HepG2 (cell line): ENCODE data around the gene MPST. TPM values are rescaled to one million over a fixed set of nuclear protein-coding genes. Genes with fewer than 3 reads are reported as not detected.

Source experiments
- ATAC-seq: fragments of 200-7000 bp; cut with Tn5 transposase; 3 replicates; pipeline ENCODE4 v1.9.1; 2020; ENCODE audit warnings: mild to moderate bottlenecking, moderate library complexity
- BruUV-seq: library from RNA; stranded (reverse); fragments of 400-500 nt; replicated peaks from 2 replicates; lab custom pipeline; 2021; lab: Mats Ljungman, UMichigan
- CTCF ChIA-PET: fragments of 300-600 bp; formaldehyde crosslinking; extraction: SDS; loops from one replicate; lab custom pipeline; 2021; ENCODE audit warnings: low total read pairs, inconsistent platforms, low intra/inter-chr PET ratio; lab: Yijun Ruan, JAX
- POLR2A ChIA-PET: fragments of 350-600 bp; sonication (Branson Sonifier 250); formaldehyde crosslinking; loops from one replicate; lab custom pipeline; 2020; ENCODE audit warnings: antibody characterized with exemption, inconsistent platforms; lab: Yijun Ruan, JAX
- DNase-seq: peaks from one replicate; pipeline ENCODE4 v3.0.0-alpha.2; 2015; ENCODE audit warnings: low spot score
- FAIRE-seq: peaks from 3 replicates; lab custom pipeline; 2011; peaks lifted over from hg19 to GRCh38; lab: Jason Lieb, UNC
- H2AFZ ChIP-seq: one replicate; pipeline ENCODE4 v1.6.1; 2011; ENCODE audit warnings: low read length, inconsistent platforms
- H3K27ac ChIP-seq: fragments of 300-600 bp; 3 replicates; pipeline ENCODE4 v1.8.0; 2011; ENCODE audit warnings: mixed run types, mild to moderate bottlenecking, mixed read lengths, low read length, inconsistent platforms; ENCODE audit not compliant: insufficient read depth; ENCODE audit errors: extremely low read length
- H3K27me3 ChIP-seq, 2 experiments: fragments of 200-600 bp in 1 of 2; 2 replicates in 1 of 2; 3 replicates in 1 of 2; pipeline versions ENCODE4 v1.6.0 to v1.8.0; 2011; ENCODE audit warnings: low read length in 2 of 2, mild to moderate bottlenecking in 2 of 2, moderate library complexity in 2 of 2, inconsistent platforms in 1 of 2; ENCODE audit not compliant: insufficient read depth in 2 of 2, control insufficient read depth in 1 of 2
- H3K36me3 ChIP-seq, 2 experiments: fragments of 200-600 bp in 1 of 2; replicated peaks in 1 of 2; 2 replicates in 1 of 2; 3 replicates in 1 of 2; pipeline versions ENCODE4 v1.5.1 to v1.8.0; 2011; ENCODE audit warnings: low read length in 2 of 2, inconsistent platforms in 1 of 2; ENCODE audit not compliant: insufficient read depth in 2 of 2, control insufficient read depth in 1 of 2
- H3K4me1 ChIP-seq: 2 replicates; pipeline ENCODE4 v1.5.1; 2012; ENCODE audit warnings: low read length, inconsistent platforms; ENCODE audit not compliant: insufficient read depth
- H3K4me2 ChIP-seq: 2 replicates; pipeline ENCODE4 v1.6.0; 2011; ENCODE audit warnings: low read depth, low read length, inconsistent platforms
- H3K4me3 ChIP-seq, 3 experiments: fragments of 200-600 bp in 1 of 3; sonication (generic), shearing (Covaris generic) in 1 of 3; replicated peaks in 1 of 3; 2 replicates each; pipeline ENCODE4 v1.5.1; 2011 to 2016; ENCODE audit warnings: low read length in 3 of 3, inconsistent platforms in 2 of 3, low read depth in 2 of 3, mild to moderate bottlenecking in 2 of 3, control low read depth in 1 of 3, mixed read lengths in 1 of 3; ENCODE audit not compliant: insufficient read depth in 1 of 3
- H3K79me2 ChIP-seq: one replicate; pipeline ENCODE4 v1.6.1; 2011; ENCODE audit warnings: low read length, inconsistent platforms; ENCODE audit not compliant: insufficient read depth
- H3K9ac ChIP-seq: 2 replicates; pipeline ENCODE4 v1.6.0; 2011; ENCODE audit warnings: mild to moderate bottlenecking, low read depth, low read length, inconsistent platforms; ENCODE audit not compliant: insufficient read depth
- H3K9me3 ChIP-seq: 2 replicates; pipeline ENCODE4 v1.5.1; 2012; ENCODE audit warnings: mild to moderate bottlenecking, low read length
- H4K20me1 ChIP-seq: 2 replicates; pipeline ENCODE4 v1.6.0; 2011; ENCODE audit warnings: inconsistent platforms, mild to moderate bottlenecking, low read length, moderate library complexity; ENCODE audit not compliant: insufficient read depth
- ATRX ChIP-seq: sonication (generic); formaldehyde crosslinking; IDR thresholded peaks from 2 replicates; pipeline ENCODE4 v1.4.0; 2020; ENCODE audit warnings: missing genetic modification reagents, borderline replicate concordance
- FOXA3 ChIP-seq: IDR thresholded peaks from 2 replicates; pipeline ENCODE4 v1.6.1; 2016; ENCODE audit warnings: missing genetic modification reagents, missing compliant biosample characterization
- KDM5A ChIP-seq: fragments of 200-600 bp; sonication (generic); IDR thresholded peaks from 2 replicates; pipeline ENCODE4 v1.7.0; 2018; ENCODE audit warnings: antibody characterized with exemption, mild to moderate bottlenecking, low read length, borderline replicate concordance
- PHB2 ChIP-seq: fragments of 450-650 bp; IDR thresholded peaks from 2 replicates; pipeline ENCODE4 v1.6.1; 2018; ENCODE audit not compliant: partially characterized antibody
- PHF5A ChIP-seq: IDR thresholded peaks from one replicate; pipeline ENCODE4 v1.6.1; 2018; ENCODE audit warnings: low read depth, missing genetic modification reagents; ENCODE audit not compliant: unreplicated experiment
- SCMH1 ChIP-seq: sonication (generic); formaldehyde crosslinking; IDR thresholded peaks from 2 replicates; pipeline ENCODE4 v1.9.0; 2021; ENCODE audit warnings: missing genetic modification reagents, mild to moderate bottlenecking, borderline replicate concordance
- SP140L ChIP-seq: sonication (generic); formaldehyde crosslinking; IDR thresholded peaks from 2 replicates; pipeline ENCODE4 v1.4.0; 2020; ENCODE audit warnings: missing genetic modification reagents, borderline replicate concordance
- THAP11 ChIP-seq: IDR thresholded peaks from 2 replicates; pipeline ENCODE4 v1.6.1; 2016; ENCODE audit warnings: missing biosample characterization, missing genetic modification reagents
- ZNF253 ChIP-seq: sonication (generic); formaldehyde crosslinking; IDR thresholded peaks from 2 replicates; pipeline ENCODE4 v1.8.0; 2022; ENCODE audit warnings: mild to moderate bottlenecking, missing genetic modification reagents, borderline replicate concordance
- ZNF614 ChIP-seq: IDR thresholded peaks from 2 replicates; pipeline ENCODE4 v1.6.1; 2018; ENCODE audit warnings: missing biosample characterization, missing genetic modification reagents, inconsistent platforms, borderline replicate concordance
- ZXDC ChIP-seq: sonication (generic); formaldehyde crosslinking; IDR thresholded peaks from 2 replicates; pipeline ENCODE4 v1.5.0; 2020; ENCODE audit warnings: mild to moderate bottlenecking, missing genetic modification reagents
- WGBS: methylation state at CpG from one replicate; pipeline ENCODE4 v1.1.6; 2017; ENCODE audit warnings: low lambda C conversion rate; 5-methylcytosine and 5-hydroxymethylcytosine counted together
- in situ Hi-C: cut with HindIII; loops from 2 replicates; pipeline ENCODE4 v1.10.0; 2017; ENCODE audit warnings: low pct_unique_long_range_greater_than_20kb; ENCODE audit not compliant: extremely low pct_ligation_motif_present
- intact Hi-C: fragments of 100-400 bp; cut with micrococcal nuclease; formaldehyde crosslinking; loops from one replicate; pipeline ENCODE4 v1.10.0; 2022; ENCODE audit not compliant: unreplicated experiment
- polyA plus RNA-seq, 8 experiments: library from polyadenylated mRNA; depleted of rRNA in 3 of 8; stranded (reverse) in 7 of 8; unstranded in 1 of 8; fragments of >200 nt; fragmentation: Illumina TruSeq in 4 of 8; extraction: Trizol in 4 of 8; gene quantifications; 2 replicates each; pipeline versions ENCODE4 v1.2.1 to v1.2.3, GENCODE V29; 2011 to 2016; ENCODE audit warnings: low read depth in 4 of 8, missing spikeins in 1 of 8, mixed read lengths in 1 of 8; ENCODE audit not compliant: insufficient read depth in 1 of 8
- total RNA-seq, 5 experiments: library from RNA; depleted of rRNA; stranded (reverse); fragments of >200 nt; fragmentation: Illumina TruSeq; extraction: Trizol; gene quantifications; 2 replicates each; pipeline ENCODE4 v1.2.3, GENCODE V29; 2016; ENCODE audit warnings: low read depth in 1 of 5

Gene MPST
- total and polyA plus RNA-seq, 2 of the 13 experiments (the other 11 are each of a cell fraction or from before 2014, with no cell fraction given) = 133 to 141 TPM

- ATAC-seq (no peak), FAIRE-seq (no peak), DNase-seq (no peak)
- in situ Hi-C loops (no loop called here), intact Hi-C loops (no loop called here)
- H3K4me2 ChIP-seq = peak overlapping the region; percentile 15; the same call in 1 of the 2 replicates
- H3K9ac ChIP-seq = peak overlapping the region; percentile 34; the same call in 1 of the 2 replicates
- no peaks in the 10 kb centered on the region for H3K79me2 ChIP-seq
- H3K27me3 ChIP-seq = peaks cover 0 to 13% of the 10 kb centered on the region in 2 experiments; a peak in 2 of 5 replicates
- H2AFZ ChIP-seq = no peak overlapping the region
- no peaks in the 10 kb centered on the region for H4K20me1 ChIP-seq
- TF ChIP-seq KDM5A = no peak
- no peak for TF ChIP-seq SCMH1 (CRISPR knock-in tag)
- no peak for TF ChIP-seq PHB2
- POLR2A ChIA-PET = interaction anchor here (0.8 to 2.2 kb wide), 3 partner anchors 8 to 34 kb away, joined by 4 to 6 read pairs (median 4); partner anchors contain the start of genes MPST and TST
- H3K9me3 ChIP-seq = no peaks in the 10 kb centered on the region
- no peak overlapping the region for H3K4me3 ChIP-seq
- H3K36me3 ChIP-seq = no peaks in the 10 kb centered on the region; a peak in 1 of 5 replicates
- H3K27ac ChIP-seq = no peak overlapping the region
- 93% methylated on average over 7 of the region's 16 CpGs for WGBS
- no TSS peak for BruUV-seq
- CTCF ChIA-PET = no interaction called here
- H3K4me1 ChIP-seq = peaks cover 57% of the 10 kb centered on the region
These were observed 33.9 kb downstream of the MPST start for GRCh38 chr22:37053310-37054055.

GRCh38 chr22:37054056-37054395, 34.5 kb downstream of the MPST start:
- Histone ChIP-seq H3K4me3 (no peak overlapping the region; a peak in 1 of 6 replicates), H3K79me2 (no peaks in the 10 kb centered on the region), H3K27ac (no peak overlapping the region), H3K4me2 (peak overlapping the region; percentile 15; the same call in 1 of the 2 replicates), H3K9ac (no peak overlapping the region), H3K27me3 (peaks cover 0 to 12% of the 10 kb centered on the region in 2 experiments; a peak in 2 of 5 replicates), H2AFZ (no peak overlapping the region), H4K20me1 (no peaks in the 10 kb centered on the region), H3K4me1 (peaks cover 57% of the 10 kb centered on the region), H3K9me3 (no peaks in the 10 kb centered on the region), H3K36me3 (no peaks in the 10 kb centered on the region; a peak in 1 of 5 replicates)
- ChIA-PET CTCF (no interaction called here), POLR2A (interaction anchor here (0.8 to 2.2 kb wide), 3 partner anchors 9 to 35 kb away, joined by 4 to 6 read pairs (median 4); partner anchors contain the start of genes MPST and TST)
- 61% methylated on average over 3 of the region's 8 CpGs for WGBS
- no peak for FAIRE-seq
- no TSS peak for BruUV-seq
- ATAC-seq = peak; percentile 23
- in situ Hi-C loops = no loop called here
- DNase-seq = no peak
- intact Hi-C loops = no loop called here
- TF ChIP-seq FOXA3 (CRISPR knock-in tag) (0 out of 2 replicates have a peak, but pooled peaks have one; percentile 29), PHF5A (no peak), ZNF614 (no peak), SP140L (CRISPR knock-in tag) (no peak), ATRX (CRISPR knock-in tag) (no peak), ZNF253 (CRISPR knock-in tag) (no peak), THAP11 (no peak), ZXDC (CRISPR knock-in tag) (no peak)
